Measurements from ENCODE around the gene SLC25A29.
"Not testable (repeated sequence)": the region's sequence is repeated elsewhere in the genome, so short reads cannot be mapped to it uniquely, and the experiment has no call there.

The SLC25A29 gene

GRCh38 chr14:100312110-100312876 is 6.0 kb upstream of the SLC25A29 start:
- not testable (repeated sequence) for DNase-seq (ENCODE audit: low spot score)

DNA sequence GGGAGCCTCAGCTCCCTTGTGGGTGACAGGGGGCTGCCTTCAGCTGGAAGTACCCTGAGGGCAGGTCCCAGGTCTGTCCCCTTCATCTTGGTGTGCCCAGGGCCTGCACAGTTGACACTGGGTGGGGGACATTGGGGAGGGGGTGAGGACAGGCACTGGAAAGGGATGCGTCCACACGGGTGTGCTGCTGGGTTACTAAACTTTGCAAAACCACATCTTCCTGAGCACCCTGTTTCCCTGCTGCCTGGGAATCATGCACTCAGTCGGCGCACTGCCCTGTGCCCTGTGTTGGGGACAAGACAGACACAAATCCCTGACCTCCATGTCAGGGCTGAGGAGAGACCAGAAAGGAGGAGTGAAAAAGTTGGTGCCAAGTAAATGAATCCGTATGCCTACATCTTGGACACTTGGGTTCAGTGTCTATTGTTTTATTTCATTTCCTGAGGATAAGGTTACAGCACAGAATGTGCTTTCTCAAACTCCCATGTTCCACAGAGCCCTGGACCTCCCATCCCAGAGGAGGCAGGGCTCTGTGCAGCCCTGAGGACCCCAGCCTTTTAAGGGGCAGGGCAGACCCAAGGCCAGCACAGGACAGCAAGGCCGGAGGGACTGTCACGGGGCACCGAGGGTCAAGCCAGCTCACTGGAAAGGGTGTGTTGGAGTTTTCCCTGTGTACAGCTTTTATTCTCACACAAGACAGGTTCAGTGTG is 2.9 kb upstream of the SLC25A29 start:
- DNase-seq (ENCODE audit: low spot score), result no peak

DNA sequence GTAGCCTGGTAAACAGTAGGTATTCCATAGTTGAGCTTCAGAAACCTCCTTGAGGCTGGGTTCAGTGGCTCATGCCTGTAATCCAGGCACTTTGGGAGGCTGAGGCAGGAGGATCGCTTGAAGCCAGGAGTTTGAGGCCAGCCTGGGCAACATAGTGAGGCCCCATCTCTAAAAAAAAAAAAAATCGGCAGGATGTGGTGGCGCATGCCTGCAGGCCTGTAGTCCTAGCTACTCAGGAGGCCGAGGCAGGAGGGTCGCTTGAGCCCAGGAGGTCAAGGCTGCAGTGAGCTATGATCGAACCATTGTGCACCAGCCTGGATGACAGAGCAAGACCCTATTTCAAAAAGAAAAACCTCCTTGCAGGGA is 2.2 kb upstream of the SLC25A29 start:
- not testable (repeated sequence) for DNase-seq (ENCODE audit: low spot score)

DNA sequence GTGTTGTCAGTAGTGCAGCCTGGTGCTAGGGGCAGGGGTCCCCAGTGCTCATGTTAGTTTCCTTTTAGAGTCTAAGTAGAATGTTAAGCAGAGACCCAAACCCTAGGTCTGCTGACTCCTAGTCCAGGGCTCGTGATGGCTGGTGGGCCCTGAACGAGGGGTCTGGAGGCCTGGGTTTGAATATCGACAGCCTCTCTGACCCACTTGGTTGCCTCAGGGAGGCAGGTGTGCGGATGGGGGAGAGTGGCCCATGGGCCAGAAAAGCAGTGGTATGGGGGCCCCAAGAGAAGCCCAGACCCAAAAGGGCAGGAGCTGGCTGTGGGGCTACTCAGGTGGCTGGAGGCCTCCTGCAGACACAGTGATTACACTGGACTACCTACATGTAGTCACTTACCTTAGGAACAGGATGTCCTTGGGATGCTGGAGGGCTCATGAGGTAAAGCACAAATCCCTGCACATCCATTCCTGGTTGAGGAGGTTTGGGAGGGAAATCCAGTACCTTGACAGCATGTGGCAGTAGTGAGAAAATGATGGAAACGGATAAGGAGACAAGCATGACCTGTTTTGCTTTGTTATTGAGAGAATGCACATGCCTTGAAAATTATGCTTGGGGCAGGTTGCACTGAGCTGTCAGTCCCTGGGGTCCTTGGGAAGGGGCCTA is 1.7 kb upstream of the SLC25A29 start:
- DNase-seq (ENCODE audit: low spot score), result no peak

DNA sequence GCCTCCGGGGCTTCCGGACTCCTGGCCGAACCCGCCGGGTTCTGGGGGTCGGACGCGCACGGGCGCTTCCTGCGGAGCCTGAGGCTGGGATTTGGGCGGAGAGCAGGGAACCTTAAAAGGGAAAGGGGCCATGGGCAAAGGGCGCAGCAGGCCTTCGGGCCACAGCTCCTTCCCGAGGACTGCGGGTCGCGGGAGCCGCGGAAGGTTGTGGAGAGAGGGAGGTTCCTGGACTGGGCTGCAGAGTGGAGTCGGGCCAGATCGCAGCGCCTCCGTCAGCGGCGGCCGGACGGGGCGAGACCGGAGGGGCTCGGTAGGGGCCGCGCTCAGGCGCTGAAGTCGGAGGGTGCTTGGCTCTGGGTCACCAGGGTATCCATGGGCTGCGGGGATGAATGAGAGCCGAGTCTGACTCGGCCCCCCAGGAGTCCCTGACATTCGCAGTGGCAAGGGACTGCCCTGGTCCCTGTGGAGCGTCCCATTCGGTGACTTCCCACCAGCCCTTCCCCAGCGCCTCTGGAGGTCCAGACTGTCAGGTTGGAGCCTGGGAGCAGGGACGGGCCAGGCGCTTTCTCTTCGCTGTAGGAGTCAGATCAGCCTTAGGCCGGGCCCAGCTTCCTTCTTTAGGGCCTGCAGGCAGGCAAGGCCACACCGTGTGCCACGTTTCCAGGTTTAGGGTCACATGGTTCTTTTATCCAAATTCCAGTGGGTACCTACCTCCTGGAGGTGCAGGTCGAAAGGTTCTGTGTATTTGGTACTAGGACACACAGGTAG is 938 bp upstream of the SLC25A29 start:
- DNase-seq (ENCODE audit: low spot score), result no peak

- DNase-seq (ENCODE audit: low spot score), result no peak
Measured at GRCh38 chr14:100305324-100306100, 732 bp downstream of the SLC25A29 start.

DNA sequence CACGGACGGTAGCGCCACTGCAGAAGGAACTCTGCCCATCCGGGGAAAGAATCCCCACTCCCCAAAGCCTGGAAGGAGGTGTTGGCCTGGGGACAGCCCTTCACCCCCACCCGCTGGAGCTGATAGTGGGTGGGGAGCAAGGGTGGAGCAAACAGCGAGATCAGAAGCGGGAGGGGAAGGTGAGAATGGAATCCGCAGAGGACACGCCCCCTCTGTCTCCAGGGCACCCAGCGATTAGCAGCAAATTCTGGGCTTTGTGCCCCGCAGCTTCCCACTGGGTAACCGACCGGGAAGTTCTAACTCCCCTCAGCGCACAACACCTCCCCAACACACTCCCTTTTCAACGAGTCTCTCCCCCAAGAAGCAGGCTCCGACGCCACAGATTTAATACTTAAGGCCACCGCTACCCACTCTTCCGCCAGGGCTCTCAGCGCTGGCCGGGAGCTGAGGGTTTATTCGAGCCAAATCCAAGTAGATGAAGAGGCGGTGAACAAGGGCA is 1.4 kb downstream of the SLC25A29 start:
- no peak for DNase-seq (ENCODE audit: low spot score)

DNA sequence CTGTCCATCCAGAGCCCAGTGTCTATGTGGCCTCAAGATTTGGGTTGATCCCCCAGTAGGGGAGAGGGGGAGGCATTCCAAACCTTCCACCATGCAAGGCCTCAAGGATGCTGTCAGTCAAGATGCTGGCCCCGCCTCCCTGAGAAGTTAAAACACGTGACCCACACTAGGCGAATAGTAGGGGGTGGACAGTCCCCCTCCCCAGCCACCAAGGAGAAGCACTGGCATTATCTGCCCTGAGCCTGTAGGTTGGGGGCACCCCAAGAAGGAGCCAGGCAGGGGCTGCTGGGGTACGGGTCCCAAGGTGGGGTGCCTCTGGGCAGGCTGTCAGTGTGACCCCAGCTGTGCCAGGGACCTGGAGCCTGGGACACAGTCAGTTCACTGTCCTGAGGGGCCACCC is 2.3 kb downstream of the SLC25A29 start:
- no peak for DNase-seq (ENCODE audit: low spot score)

- DNase-seq (ENCODE audit: low spot score), result no peak
Measured at GRCh38 chr14:100303179-100303578, 3.1 kb downstream of the SLC25A29 start.

- no peak for DNase-seq (ENCODE audit: low spot score)
Measured at GRCh38 chr14:100302616-100303015, 3.6 kb downstream of the SLC25A29 start.

DNA sequence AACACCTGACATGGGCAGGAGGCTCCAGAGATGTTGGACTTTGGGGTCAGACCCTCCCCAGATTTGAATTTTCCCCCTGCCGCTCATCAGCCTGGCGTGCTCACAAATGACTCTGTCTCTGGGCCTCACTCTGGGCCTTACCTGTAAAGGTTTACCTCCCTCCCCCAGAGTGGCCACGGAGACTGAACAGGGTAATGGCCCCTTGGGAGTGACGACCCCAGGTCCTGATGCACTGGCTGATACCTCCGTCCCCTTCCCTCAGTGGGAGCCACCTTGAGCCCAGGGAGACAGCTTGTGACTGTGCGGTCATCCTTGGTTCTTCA is 7.0 kb downstream of the SLC25A29 start:
- DNase-seq (ENCODE audit: low spot score), result no peak

- DNase-seq (ENCODE audit: low spot score), result no peak
Measured at GRCh38 chr14:100298551-100299237, 7.5 kb downstream of the SLC25A29 start.

- DNase-seq (ENCODE audit: low spot score), result peak; percentile 89
Measured at GRCh38 chr14:100297320-100298300, 8.6 kb downstream of the SLC25A29 start.

- DNase-seq (ENCODE audit: low spot score), result not testable (repeated sequence)
Measured at GRCh38 chr14:100296729-100297128, 9.5 kb downstream of the SLC25A29 start.

GRCh38 chr14:100296106-100296651 is 10.1 kb downstream of the SLC25A29 start:
- DNase-seq (ENCODE audit: low spot score), result no peak

- no peak for DNase-seq (ENCODE audit: low spot score)
Measured at GRCh38 chr14:100295376-100296105, 10.7 kb downstream of the SLC25A29 start.

- DNase-seq (ENCODE audit: low spot score), result no peak
Measured at GRCh38 chr14:100294963-100295330, 11.3 kb downstream of the SLC25A29 start.

DNA sequence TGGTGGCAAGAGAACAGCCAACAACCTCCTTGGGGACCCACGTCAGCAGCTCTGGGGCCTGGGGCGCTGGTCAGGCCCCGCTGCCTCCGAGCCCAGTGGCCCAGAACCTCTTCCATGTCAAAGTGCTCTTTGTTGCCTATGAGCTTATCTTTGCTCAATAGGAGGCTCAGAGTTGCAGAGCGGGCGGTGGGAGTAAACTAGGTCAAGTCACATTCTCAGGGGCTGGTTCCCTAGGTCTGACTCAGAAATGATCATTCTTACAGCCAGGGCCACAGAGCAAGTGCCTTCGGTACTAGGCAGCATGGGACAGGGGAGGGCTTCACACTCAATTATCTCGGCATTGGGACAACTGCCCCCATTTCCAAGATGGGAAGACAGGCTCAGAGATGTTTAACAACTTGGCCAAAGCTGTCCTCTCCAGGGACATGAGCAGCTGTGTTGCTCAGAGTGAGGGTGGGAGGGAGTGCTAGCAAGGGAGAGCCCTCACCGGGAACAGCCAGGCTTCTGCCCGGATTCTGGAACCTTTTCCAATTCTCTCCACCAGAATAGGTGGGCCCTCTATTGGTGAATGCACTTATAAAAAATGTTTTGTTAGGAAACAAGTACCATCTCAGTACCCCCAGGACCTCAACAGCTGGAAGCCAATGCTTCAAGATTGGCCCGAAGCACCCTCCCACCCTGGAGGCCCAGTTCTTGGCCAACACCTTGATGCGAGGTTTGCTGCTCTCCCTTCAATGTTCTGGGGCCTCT is 11.9 kb downstream of the SLC25A29 start:
- DNase-seq (ENCODE audit: low spot score), result peak; percentile 40
